PC-9 (cell line): ENCODE data around the gene URM1. TPM values are rescaled to one million over a fixed set of nuclear protein-coding genes. Genes with fewer than 3 reads are reported as not detected.
"Not testable (repeated sequence)": the region's sequence is repeated elsewhere in the genome, so short reads cannot be mapped to it uniquely, and the experiment has no call there.

Source experiments
- BruUV-seq: library from RNA; stranded (reverse); fragments of 400-500 nt; replicated peaks from 2 replicates; lab custom pipeline; 2021; lab: Mats Ljungman, UMichigan
- CTCF ChIA-PET: fragments of 300-600 bp; sonication (Branson Sonifier 250); formaldehyde crosslinking; loops from one replicate; lab custom pipeline; 2022; ENCODE audit warnings: antibody characterized with exemption; lab: Charles Lee
- POLR2A ChIA-PET: fragments of 300-600 bp; sonication (Branson Sonifier 250); formaldehyde crosslinking; loops from one replicate; lab custom pipeline; 2022; ENCODE audit warnings: antibody characterized with exemption; ENCODE audit not compliant: unreplicated experiment; lab: Charles Lee
- DNase-seq, 2 experiments: peaks; one replicate each; pipeline versions ENCODE4 v3.0.0 to v3.0.0-alpha.2; 2015 to 2022; ENCODE audit warnings: mixed read lengths in 1 of 2
- H2AFZ ChIP-seq: fragments of 200-600 bp; sonication (generic); 2 replicates; pipeline ENCODE4 v1.8.1; 2017; ENCODE audit warnings: antibody characterized with exemption
- H3F3A ChIP-seq: fragments of 200-600 bp; sonication (generic); 2 replicates; pipeline ENCODE4 v1.8.1; 2017; ENCODE audit warnings: antibody characterized with exemption, mild to moderate bottlenecking, low read depth; ENCODE audit not compliant: insufficient read depth
- H3K27ac ChIP-seq: fragments of 200-600 bp; sonication (generic); 2 replicates; pipeline ENCODE4 v1.6.1; 2016; ENCODE audit warnings: mixed run types
- H3K27me3 ChIP-seq: fragments of 200-600 bp; sonication (generic); 2 replicates; pipeline ENCODE4 v1.6.1; 2016; ENCODE audit warnings: low read depth, mixed run types; ENCODE audit not compliant: insufficient read depth
- H3K36me3 ChIP-seq: fragments of 200-600 bp; sonication (generic); 2 replicates; pipeline ENCODE4 v1.6.1; 2016; ENCODE audit warnings: low read depth, mixed run types
- H3K4me1 ChIP-seq: fragments of 200-600 bp; sonication (generic); replicated peaks from 2 replicates; pipeline ENCODE4 v1.6.1; 2016; ENCODE audit warnings: mixed run types; ENCODE audit not compliant: insufficient read depth
- H3K4me2 ChIP-seq: fragments of 200-600 bp; sonication (generic); 2 replicates; pipeline ENCODE4 v1.6.1; 2017; ENCODE audit warnings: mixed run types
- H3K4me3 ChIP-seq: fragments of 200-600 bp; sonication (generic); 2 replicates; pipeline ENCODE4 v1.6.1; 2016; ENCODE audit warnings: mixed run types
- H3K79me2 ChIP-seq: fragments of 200-600 bp; sonication (generic); 2 replicates; pipeline ENCODE4 v1.6.1; 2017; ENCODE audit warnings: low read depth, mixed run types
- H3K9me2 ChIP-seq: fragments of 200-600 bp; sonication (generic); 2 replicates; pipeline ENCODE4 v1.8.1; 2017; ENCODE audit warnings: mild to moderate bottlenecking; ENCODE audit not compliant: insufficient read depth
- H3K9me3 ChIP-seq: fragments of 200-600 bp; sonication (generic); 2 replicates; pipeline ENCODE4 v1.8.1; 2016; ENCODE audit warnings: low read depth; ENCODE audit not compliant: insufficient read depth
- H4K20me1 ChIP-seq: fragments of 200-600 bp; sonication (generic); 2 replicates; pipeline ENCODE4 v1.8.1; 2017; ENCODE audit not compliant: insufficient read depth
- CTCF ChIP-seq: fragments of 200-600 bp; sonication (generic); conservative IDR thresholded peaks from 2 replicates; pipeline ENCODE4 v1.6.1; 2017; ENCODE audit warnings: mixed run types, antibody characterized with exemption, mild to moderate bottlenecking, moderate library complexity
- EZH2 ChIP-seq: fragments of 200-600 bp; sonication (generic); IDR thresholded peaks from 2 replicates; pipeline ENCODE4 v1.8.0; 2017; ENCODE audit warnings: antibody characterized with exemption, low read depth
- intact Hi-C: fragments of 100-400 bp; cut with micrococcal nuclease; formaldehyde crosslinking; loops from one replicate; pipeline ENCODE4 v1.10.0; 2022; ENCODE audit not compliant: unreplicated experiment
- total RNA-seq: library from RNA; stranded (reverse); gene quantifications from 2 replicates; pipeline ENCODE4 v1.2.3, GENCODE V29; 2021

The URM1 gene
- total RNA-seq, 1 experiment from 2014 or later, result 98.1 TPM

DNA sequence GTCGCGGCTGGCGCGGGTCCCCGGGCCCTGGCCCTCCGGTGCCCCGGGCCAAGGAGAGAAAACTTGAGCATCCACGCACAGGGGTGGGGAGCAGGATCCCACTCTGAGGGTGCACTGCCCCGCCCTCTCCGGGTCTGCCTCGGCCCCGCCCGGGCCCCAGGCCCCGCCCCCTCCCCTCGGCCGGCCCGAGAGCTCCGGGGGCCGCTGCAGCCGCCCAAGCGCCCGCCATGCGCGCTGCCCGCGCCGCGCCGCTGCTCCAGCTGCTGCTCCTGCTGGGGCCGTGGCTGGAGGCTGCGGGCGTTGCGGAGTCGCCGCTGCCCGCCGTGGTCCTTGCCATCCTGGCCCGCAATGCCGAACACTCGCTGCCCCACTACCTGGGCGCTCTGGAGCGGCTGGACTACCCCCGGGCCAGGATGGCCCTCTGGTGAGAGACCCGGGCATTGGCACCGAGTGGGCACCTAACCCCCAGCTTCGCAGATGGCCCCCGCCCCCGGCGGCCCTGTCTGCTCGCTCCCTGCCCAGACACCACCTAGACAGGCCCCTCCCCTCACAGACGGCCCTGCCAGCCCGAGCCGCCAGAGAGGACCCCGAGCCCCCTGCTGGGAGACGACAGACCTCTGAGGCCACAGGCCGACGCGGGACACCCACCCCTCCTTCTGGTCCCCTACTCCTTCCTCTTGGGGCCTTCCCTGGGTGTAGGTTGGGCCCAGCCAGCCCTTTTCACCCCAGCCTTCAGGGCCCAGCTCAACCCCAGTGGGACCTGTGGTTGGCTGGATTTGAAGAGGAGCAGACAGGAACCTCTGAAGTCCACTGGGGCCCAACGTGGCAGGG lies 49.7 kb downstream of the URM1 start, which contains the start of gene CERCAM:
Gene CERCAM (plus strand): TSS at position 207 of the 831 bp plus-strand sequence. CDS start 21 bp downstream, at position 228.
- Histone ChIP-seq H3K9me3 (no peaks in the 10 kb centered on the region), H3K36me3 (no peaks in the 10 kb centered on the region), H3K27me3 (no peaks in the 10 kb centered on the region), H3K79me2 (no peaks in the 10 kb centered on the region), H3K27ac (no peak within 1 kb of the TSS), H3F3A (peaks cover 14% of the 10 kb centered on the region), H3K4me1 (peaks cover 20% of the 10 kb centered on the region), H3K4me2 (peak within 1 kb of the TSS; percentile 94), H3K4me3 (peak within 1 kb of the TSS; percentile 95), H3K9me2 (no peaks in the 10 kb centered on the region), H2AFZ (peak within 1 kb of the TSS; percentile 100), H4K20me1 (no peaks in the 10 kb centered on the region)
- ChIA-PET POLR2A (interaction anchor here (0.6 to 1.2 kb wide), 12 partner anchors 8 to 1347 kb away, joined by 3 to 16 read pairs (median 4); partner anchors contain the start of genes SPTAN1 and URM1), CTCF (interaction anchor here (0.6 to 2.2 kb wide), 17 partner anchors 18 to 1282 kb away, joined by 3 to 12 read pairs (median 4); partner anchors contain the start of genes GLE1 and ZDHHC12)
- intact Hi-C loops, result loop anchor here (2.0 kb wide), 3 partner anchors 36 to 58 kb away; partner anchors contain the start of genes ODF2 and URM1
- DNase-seq, result peak in 1 of 2 experiments; percentile 74
- no peak for TF ChIP-seq CTCF
- no peak for TF ChIP-seq EZH2
- no TSS peak for BruUV-seq

DNA sequence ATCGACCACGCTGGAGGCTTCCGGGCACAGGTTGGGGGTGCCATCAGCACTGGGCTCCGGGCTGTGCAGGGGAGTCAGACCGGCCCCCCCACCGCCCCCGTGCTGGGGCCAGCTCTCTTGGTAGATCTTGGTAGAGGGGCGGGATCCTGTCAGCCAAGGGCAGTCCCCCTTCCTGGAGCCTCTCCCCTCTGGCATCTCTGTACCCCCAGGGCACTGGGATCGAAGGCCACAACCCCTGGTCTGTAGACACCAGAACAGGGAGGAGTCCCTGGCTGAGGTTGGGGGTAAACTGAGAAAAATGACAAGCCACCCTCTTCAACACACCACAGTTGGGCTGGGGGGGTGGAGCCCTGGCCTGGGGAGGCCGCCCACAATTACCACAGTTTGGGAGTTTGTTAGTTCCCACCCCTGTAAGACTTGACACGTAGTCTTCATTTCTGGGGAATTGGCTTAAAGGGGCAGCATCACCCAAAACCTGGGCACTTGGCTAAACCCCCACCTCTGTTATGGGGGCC lies 50.4 kb downstream of the URM1 start:
- H3K9me2 ChIP-seq, result no peaks in the 10 kb centered on the region
- peak overlapping the region; percentile 100 for H2AFZ ChIP-seq
- H3K36me3 ChIP-seq, result no peaks in the 10 kb centered on the region
- peak overlapping the region; percentile 94 for H3K4me2 ChIP-seq
- H3K79me2 ChIP-seq, result no peaks in the 10 kb centered on the region
- no peaks in the 10 kb centered on the region for H3K9me3 ChIP-seq
- BruUV-seq, result no TSS peak
- POLR2A ChIA-PET, result interaction anchor here (0.6 to 1.2 kb wide), 6 partner anchors 8 to 1141 kb away, joined by 3 to 6 read pairs (median 4); partner anchors contain the start of genes SPOUT1 and URM1
- TF ChIP-seq CTCF (no peak), EZH2 (no peak)
- H3K4me1 ChIP-seq, result peaks cover 14% of the 10 kb centered on the region
- CTCF ChIA-PET, result interaction anchor here (0.7 to 0.9 kb wide), 3 partner anchors 47 to 84 kb away, joined by 3 to 5 read pairs (median 3); partner anchors contain the start of gene GLE1
- H3K27ac ChIP-seq, result no peak overlapping the region
- H4K20me1 ChIP-seq, result no peaks in the 10 kb centered on the region
- peaks cover 9% of the 10 kb centered on the region for H3F3A ChIP-seq
- peak in 1 of 2 experiments; percentile 49 for DNase-seq
- intact Hi-C loops, result loop anchor here (2.0 kb wide), 3 partner anchors 35 to 59 kb away; partner anchors contain the start of genes ODF2 and URM1
- peak overlapping the region; percentile 95 for H3K4me3 ChIP-seq
- no peaks in the 10 kb centered on the region for H3K27me3 ChIP-seq

DNA sequence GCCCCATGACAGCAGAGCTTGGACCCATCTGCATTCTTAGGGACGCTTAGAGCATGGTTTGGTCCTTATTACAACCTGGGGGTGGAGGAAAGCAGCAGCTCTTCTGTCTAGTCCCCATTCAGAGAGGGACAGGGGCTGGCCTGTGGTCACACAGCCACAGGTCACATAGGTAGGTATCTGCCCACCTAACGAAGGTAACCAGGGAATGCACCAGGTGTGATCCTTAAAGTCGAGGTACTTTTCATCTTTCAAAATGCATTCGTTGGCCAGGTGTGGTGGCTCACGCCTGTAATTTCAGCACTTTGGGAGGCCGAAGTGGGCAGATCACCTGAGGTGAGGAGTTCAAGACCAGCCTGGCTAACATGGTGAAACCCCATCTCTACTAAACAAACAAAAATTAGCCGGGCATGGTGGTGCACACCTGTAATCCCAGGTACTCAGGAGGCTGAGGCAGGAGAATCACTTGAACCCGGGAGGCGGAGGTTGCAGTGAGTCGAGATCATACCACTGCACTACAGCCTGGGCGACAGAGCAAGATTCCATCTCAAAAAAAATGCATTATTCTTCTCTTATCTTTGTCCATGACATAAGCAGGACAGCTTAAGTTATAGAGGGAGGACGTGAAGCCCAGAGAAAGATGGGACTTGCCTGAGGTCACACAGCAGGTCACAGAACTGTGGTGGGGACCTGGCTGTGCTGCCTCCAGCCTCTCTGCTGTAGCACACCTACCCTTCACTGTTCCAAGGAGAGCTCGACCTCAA lies 51.0 kb downstream of the URM1 start:
- H3K9me3 ChIP-seq, CTCF ChIA-PET, H3K36me3 ChIP-seq, H3K4me3 ChIP-seq, DNase-seq, H3K9me2 ChIP-seq, intact Hi-C loops, H2AFZ ChIP-seq, H3K79me2 ChIP-seq, H3K27ac ChIP-seq, H3K27me3 ChIP-seq, H4K20me1 ChIP-seq, H3F3A ChIP-seq: not testable (repeated sequence)
- TSS peak; percentile 40 for BruUV-seq
- POLR2A ChIA-PET, result interaction anchor here (0.6 kb wide), 1 partner anchor 408 kb away, joined by 4 read pairs; the partner anchor contains the start of gene SPOUT1
- H3K4me2 ChIP-seq, result peak overlapping the region; percentile 94; the same call in 1 of the 2 replicates
- peaks cover 12% of the 10 kb centered on the region for H3K4me1 ChIP-seq
